ENCODE measurements around the gene CYB5R3.
"Not testable (repeated sequence)": the region's sequence is repeated elsewhere in the genome, so short reads cannot be mapped to it uniquely, and the experiment has no call there.

The CYB5R3 gene

DNA sequence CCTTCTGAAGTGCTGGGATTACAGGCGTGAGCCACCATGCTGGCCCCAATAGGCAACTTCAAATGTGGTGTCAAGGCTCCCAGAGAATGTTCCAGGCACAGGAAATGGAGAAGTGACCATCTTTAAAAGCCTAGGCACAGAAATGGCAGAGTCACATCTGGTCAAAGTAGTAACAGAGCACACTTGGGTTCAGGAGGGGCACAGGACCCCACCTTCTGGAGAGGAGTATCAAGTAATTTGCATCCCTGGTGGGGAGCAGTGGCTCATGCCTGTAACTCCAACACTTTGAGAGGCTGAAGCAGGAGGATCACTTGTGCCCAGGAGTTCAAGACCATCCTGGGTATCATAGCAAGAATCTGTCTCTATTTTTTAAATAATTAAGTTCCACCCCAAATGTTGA, 66.2 kb downstream of the CYB5R3 start:
- no peak overlapping the region for H3K4me3 ChIP-seq (ENCODE audit: low read depth, low read length)
- H2AFZ ChIP-seq, result no peak overlapping the region
- H3K79me2 ChIP-seq, result no peaks in the 10 kb centered on the region
- H3K9ac ChIP-seq, result no peak overlapping the region
- H3K27me3 ChIP-seq (ENCODE audit: control insufficient read depth, insufficient read depth, low read length), result no peaks in the 10 kb centered on the region
- H3K36me3 ChIP-seq (ENCODE audit: control insufficient read depth, insufficient read depth, low read length), result no peaks in the 10 kb centered on the region
- H3K27ac ChIP-seq, result no peak overlapping the region
- no peaks in the 10 kb centered on the region for H3K4me1 ChIP-seq
- TF ChIP-seq, protein P1, sequence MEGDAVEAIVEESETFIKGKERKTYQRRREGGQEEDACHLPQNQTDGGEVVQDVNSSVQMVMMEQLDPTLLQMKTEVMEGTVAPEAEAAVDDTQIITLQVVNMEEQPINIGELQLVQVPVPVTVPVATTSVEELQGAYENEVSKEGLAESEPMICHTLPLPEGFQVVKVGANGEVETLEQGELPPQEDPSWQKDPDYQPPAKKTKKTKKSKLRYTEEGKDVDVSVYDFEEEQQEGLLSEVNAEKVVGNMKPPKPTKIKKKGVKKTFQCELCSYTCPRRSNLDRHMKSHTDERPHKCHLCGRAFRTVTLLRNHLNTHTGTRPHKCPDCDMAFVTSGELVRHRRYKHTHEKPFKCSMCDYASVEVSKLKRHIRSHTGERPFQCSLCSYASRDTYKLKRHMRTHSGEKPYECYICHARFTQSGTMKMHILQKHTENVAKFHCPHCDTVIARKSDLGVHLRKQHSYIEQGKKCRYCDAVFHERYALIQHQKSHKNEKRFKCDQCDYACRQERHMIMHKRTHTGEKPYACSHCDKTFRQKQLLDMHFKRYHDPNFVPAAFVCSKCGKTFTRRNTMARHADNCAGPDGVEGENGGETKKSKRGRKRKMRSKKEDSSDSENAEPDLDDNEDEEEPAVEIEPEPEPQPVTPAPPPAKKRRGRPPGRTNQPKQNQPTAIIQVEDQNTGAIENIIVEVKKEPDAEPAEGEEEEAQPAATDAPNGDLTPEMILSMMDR (IDR thresholded peaks at IDR 0.05), result no peak
- no peak overlapping the region for H3K4me2 ChIP-seq (ENCODE audit: low read length)
- H3K9me3 ChIP-seq (ENCODE audit: control insufficient read depth, low read length), result no peaks in the 10 kb centered on the region

DNA sequence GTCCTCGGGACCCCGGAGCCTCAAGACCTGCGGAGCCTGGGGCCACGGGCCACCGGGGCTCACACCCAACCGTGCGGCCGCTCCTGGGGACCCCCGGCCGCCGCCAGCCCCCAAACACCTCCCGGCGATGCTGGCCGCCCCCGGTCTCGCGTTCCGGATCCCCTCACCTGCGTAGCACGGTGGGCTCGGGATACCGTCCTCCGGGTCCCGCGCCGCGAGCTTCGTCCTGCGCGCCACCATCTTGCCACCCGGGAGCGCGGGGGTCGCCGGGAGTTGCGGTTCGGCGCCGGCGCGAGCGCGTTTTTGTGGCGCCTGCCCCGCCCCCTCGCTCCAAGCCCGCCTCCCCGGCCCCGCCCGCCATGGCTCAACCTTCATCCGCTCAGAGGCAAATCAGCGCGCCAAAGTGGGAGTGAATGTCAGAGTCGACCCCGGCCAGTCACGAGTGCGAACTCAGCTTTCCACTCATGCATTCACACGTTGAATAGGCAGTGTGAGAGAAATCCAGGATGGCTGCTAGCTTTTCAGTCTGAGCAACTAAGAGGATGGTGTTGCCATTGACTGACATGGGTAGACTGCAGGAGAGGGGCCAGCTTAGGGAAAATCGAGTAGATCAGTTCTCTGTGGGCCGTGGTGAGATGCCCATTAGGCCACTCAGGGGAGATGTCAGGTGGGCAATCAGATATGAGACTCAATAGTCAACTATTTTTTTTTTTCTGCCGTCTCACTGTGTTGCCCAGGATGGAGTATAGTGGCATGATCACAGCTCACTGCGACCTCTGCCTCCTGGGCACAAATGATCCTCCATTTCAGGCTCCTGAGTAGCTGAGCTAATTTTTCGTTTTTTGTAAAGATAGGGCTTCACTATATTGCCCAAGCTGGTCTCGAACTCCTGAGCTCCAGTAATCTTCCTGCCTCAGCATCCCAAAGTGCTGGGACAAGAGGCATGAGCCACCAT, 67.2 kb downstream of the CYB5R3 start:
- H3K27me3 ChIP-seq (ENCODE audit: control insufficient read depth, insufficient read depth, low read length), result no peaks in the 10 kb centered on the region
- H3K4me3 ChIP-seq (ENCODE audit: low read depth, low read length), result peak overlapping the region; percentile 62
- H3K79me2 ChIP-seq, result no peaks in the 10 kb centered on the region
- peak overlapping the region; percentile 76 for H3K4me2 ChIP-seq (ENCODE audit: low read length)
- H3K36me3 ChIP-seq (ENCODE audit: control insufficient read depth, insufficient read depth, low read length), result no peaks in the 10 kb centered on the region
- no peak overlapping the region for H3K9ac ChIP-seq
- TF ChIP-seq, protein P1 (IDR thresholded peaks at IDR 0.05), result no peak
- H3K27ac ChIP-seq, result no peak overlapping the region
- H2AFZ ChIP-seq, result peak overlapping the region; percentile 72
- no peaks in the 10 kb centered on the region for H3K4me1 ChIP-seq
- no peaks in the 10 kb centered on the region for H3K9me3 ChIP-seq (ENCODE audit: control insufficient read depth, low read length)

DNA sequence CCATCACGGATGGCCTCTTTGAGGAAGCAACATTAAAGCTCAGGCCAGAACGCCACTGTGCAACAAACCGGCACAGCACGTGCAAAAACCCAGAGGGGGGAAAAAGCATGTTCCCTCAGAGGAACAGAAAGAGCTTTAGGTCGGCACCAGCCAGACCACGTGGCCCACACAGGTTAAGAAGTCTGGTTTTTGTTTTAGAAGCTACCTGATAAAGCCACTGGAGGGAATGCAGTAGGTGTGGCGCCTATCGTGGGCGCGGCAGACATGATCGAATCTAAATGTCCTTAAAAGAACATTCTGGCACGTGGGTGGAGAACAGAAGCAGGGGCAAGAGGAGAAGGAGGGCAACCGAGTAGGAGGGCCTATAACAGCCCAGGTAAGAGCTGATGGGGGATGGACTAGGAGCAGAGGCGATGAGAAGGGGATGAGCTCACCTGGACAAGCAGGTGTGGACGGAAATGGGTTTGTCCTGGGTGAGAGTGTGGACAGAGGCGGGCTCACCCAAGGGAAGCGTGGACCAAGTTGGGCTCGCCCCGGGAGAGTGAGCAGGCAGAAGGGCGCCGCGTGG, 67.9 kb downstream of the CYB5R3 start:
- Histone ChIP-seq H3K4me2 (ENCODE audit: low read length) (peak overlapping the region; percentile 76), H2AFZ (peak overlapping the region; percentile 72), H3K4me3 (ENCODE audit: low read depth, low read length) (peak overlapping the region; percentile 62)
- not testable (repeated sequence) for H3K9me3 ChIP-seq (ENCODE audit: control insufficient read depth, low read length); H3K9ac ChIP-seq; H3K27ac ChIP-seq; H3K27me3 ChIP-seq (ENCODE audit: control insufficient read depth, insufficient read depth, low read length); H3K4me1 ChIP-seq; H3K79me2 ChIP-seq; H3K36me3 ChIP-seq (ENCODE audit: control insufficient read depth, insufficient read depth, low read length)

DNA sequence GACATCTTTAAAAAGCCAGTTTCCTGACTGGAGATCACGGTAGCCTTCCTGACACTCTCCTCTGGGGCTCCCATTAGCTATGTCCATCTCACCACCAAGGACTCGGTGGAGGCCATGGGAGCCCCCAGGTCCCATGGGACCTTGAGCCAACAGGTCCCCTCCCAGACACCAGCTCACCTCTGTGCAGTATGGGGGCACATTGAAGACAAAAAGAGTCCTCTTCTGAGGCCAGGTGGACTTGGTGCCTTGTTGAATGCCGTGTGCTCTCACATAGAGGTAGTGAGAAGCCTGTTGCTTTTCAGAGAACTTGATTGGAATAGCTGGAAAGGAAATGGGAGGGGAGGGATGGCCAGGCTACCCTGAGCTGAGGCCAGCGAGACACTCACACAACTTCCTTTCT, 69.2 kb downstream of the CYB5R3 start:
- H3K4me1 ChIP-seq; H2AFZ ChIP-seq; H3K27ac ChIP-seq; H3K9ac ChIP-seq; H3K9me3 ChIP-seq (ENCODE audit: control insufficient read depth, low read length); H3K4me2 ChIP-seq (ENCODE audit: low read length); H3K4me3 ChIP-seq (ENCODE audit: low read depth, low read length); H3K36me3 ChIP-seq (ENCODE audit: control insufficient read depth, insufficient read depth, low read length); H3K27me3 ChIP-seq (ENCODE audit: control insufficient read depth, insufficient read depth, low read length); H3K79me2 ChIP-seq: not testable (repeated sequence)

DNA sequence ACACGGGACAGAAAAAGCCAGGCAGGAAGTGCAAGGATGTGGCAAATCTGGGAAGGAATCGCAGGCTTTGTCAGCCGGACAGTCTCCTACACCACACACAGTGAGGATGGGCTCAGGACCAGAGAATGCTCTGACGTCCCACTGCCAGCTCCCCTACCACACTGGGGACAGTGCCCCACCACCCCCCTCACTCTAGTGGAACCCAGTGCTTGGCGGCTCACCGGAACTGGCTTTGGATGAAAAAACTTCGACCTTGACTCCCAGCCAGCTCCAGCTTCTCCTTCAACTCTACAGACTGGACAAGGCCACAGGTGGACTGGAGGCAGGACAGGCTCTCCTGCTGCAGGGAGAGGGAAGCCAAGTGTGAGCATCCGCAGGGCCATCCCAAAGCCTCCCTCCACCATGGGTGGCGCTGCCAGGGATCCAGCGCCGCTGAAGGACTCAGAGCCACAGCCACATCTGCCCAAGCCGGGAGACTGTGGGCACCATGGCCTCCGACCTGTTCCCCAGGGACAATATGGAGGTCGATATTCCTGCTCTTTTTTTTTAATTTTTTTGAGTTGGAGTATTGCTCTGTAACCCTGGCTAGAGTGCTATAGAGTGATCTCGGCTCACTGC, 71.5 kb downstream of the CYB5R3 start:
- no peak overlapping the region for H2AFZ ChIP-seq
- no peak overlapping the region for H3K27ac ChIP-seq
- H3K27me3 ChIP-seq (ENCODE audit: control insufficient read depth, insufficient read depth, low read length), result no peaks in the 10 kb centered on the region
- H3K36me3 ChIP-seq (ENCODE audit: control insufficient read depth, insufficient read depth, low read length), result no peaks in the 10 kb centered on the region
- H3K4me2 ChIP-seq (ENCODE audit: low read length), result no peak overlapping the region
- no peak overlapping the region for H3K9ac ChIP-seq
- H3K9me3 ChIP-seq (ENCODE audit: control insufficient read depth, low read length), result no peaks in the 10 kb centered on the region
- no peak overlapping the region for H3K4me3 ChIP-seq (ENCODE audit: low read depth, low read length)
- H3K4me1 ChIP-seq, result no peaks in the 10 kb centered on the region
- TF ChIP-seq, protein P1 (IDR thresholded peaks at IDR 0.05), result no peak
- H3K79me2 ChIP-seq, result no peaks in the 10 kb centered on the region

DNA sequence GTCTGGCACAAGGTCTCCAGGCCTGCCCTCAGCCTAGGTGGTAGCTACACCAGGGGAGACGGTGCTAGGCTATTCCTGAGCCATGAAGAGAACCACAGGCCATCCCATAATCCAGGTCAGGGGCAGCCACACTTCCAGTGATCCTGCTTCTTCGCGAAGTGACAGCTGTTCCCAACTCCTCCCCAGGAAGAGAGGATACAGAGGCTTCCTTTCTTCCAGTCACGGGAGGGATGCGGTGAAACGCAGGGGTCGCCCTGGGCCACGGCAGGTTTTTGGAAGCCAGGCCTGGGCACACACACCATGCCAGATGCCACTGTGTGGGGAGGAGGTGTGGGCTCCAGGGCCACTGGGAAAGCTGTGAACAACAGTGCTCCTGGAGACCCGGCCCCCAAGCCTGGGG, 72.1 kb downstream of the CYB5R3 start:
- not testable (repeated sequence) for H3K4me3 ChIP-seq (ENCODE audit: low read depth, low read length); H3K79me2 ChIP-seq; H2AFZ ChIP-seq; H3K9me3 ChIP-seq (ENCODE audit: control insufficient read depth, low read length); H3K27ac ChIP-seq; H3K27me3 ChIP-seq (ENCODE audit: control insufficient read depth, insufficient read depth, low read length); H3K4me2 ChIP-seq (ENCODE audit: low read length); H3K4me1 ChIP-seq; H3K36me3 ChIP-seq (ENCODE audit: control insufficient read depth, insufficient read depth, low read length); H3K9ac ChIP-seq

DNA sequence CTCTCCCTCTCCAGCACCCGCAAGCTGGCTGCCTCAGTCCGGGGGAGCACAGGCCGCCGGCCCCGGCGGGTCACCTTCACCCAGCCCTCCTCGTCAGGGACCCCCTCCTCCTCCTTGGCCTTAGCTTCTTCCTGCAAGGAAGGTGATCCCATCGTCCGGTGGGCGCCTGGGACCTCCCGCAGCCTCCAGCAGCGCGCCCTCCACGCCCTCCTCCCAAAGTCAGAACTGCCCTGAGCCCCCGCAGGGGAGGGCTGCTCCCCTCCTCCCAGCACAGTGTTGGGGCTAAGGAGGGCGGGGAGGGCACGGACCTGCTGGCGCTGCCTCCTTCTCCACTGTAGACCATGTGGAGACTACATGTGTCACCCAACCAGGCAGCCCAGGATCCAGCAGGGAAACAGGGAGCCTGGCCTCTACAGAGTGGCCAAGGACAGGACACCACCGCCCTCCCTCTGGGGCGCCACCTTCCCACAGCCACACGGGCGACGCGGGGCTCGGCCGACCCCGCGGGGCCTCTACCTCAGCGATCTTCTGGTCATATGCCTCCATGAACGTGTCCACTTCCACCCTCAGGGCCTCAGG, 73.1 kb downstream of the CYB5R3 start:
- not testable (repeated sequence) for H3K9me3 ChIP-seq (ENCODE audit: control insufficient read depth, low read length); H3K36me3 ChIP-seq (ENCODE audit: control insufficient read depth, insufficient read depth, low read length); H3K27me3 ChIP-seq (ENCODE audit: control insufficient read depth, insufficient read depth, low read length); H3K4me2 ChIP-seq (ENCODE audit: low read length); H3K9ac ChIP-seq; H2AFZ ChIP-seq; H3K4me1 ChIP-seq; H3K27ac ChIP-seq; H3K79me2 ChIP-seq; H3K4me3 ChIP-seq (ENCODE audit: low read depth, low read length)

DNA sequence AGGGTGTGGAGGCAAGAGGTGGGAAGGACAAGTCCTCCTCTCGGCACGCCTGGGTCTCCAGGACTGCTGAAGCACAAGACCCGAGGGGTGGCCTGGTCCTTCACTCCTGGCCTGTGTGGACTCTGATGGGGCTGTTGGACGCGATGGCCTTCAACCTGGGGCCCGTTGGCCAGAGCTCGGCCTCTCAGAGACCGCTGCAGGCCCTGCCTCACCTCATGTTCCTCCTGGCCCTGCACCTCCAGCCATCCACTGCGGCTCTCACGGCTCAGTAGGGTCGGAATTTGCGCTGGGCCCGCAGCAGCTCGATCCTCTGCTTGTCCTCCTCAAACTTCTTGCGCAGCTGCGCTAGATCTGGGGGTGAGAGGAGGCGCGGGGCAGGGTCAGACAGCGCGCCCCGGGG, 74.7 kb downstream of the CYB5R3 start:
- H3K27me3 ChIP-seq (ENCODE audit: control insufficient read depth, insufficient read depth, low read length); H3K79me2 ChIP-seq; H2AFZ ChIP-seq; H3K27ac ChIP-seq; H3K9ac ChIP-seq; H3K4me1 ChIP-seq; H3K4me2 ChIP-seq (ENCODE audit: low read length); H3K4me3 ChIP-seq (ENCODE audit: low read depth, low read length); H3K9me3 ChIP-seq (ENCODE audit: control insufficient read depth, low read length); H3K36me3 ChIP-seq (ENCODE audit: control insufficient read depth, insufficient read depth, low read length): not testable (repeated sequence)

All from parathyroid adenoma (tissue), 2 donors.